ENCODE measurements around the gene KMO.

The KMO gene

GRCh38 chr1:241557031-241557430 lies 24.9 kb downstream of the KMO start:
- Histone ChIP-seq H3K4me2 (ENCODE audit: low read length, poor library complexity, severe bottlenecking) (no peak overlapping the region), H3K23ac (ENCODE audit: low read length in 2 of 2) (no peak overlapping the region), H3K27me3 (ENCODE audit: control insufficient read depth in 1 of 2, insufficient read depth in 1 of 2, low read length in 2 of 2) (no peaks in the 10 kb centered on the region), H3K18ac (ENCODE audit: low read depth in 1 of 2, low read length in 2 of 2) (no peak overlapping the region), H2BK12ac (ENCODE audit: low read length in 2 of 2) (no peak overlapping the region), H3K4ac (ENCODE audit: low read depth in 1 of 2, low read length in 2 of 2) (no peak overlapping the region), H3K36me3 (ENCODE audit: control insufficient read depth in 1 of 2, insufficient read depth in 2 of 2, low read depth in 1 of 2, low read length in 2 of 2) (no peaks in the 10 kb centered on the region), H4K8ac (ENCODE audit: low read length) (no peak overlapping the region), H2BK120ac (ENCODE audit: low read depth, low read length) (no peak overlapping the region), H2BK5ac (ENCODE audit: low read depth, low read length, poor library complexity, severe bottlenecking) (no peak overlapping the region), H3K4me1 (ENCODE audit: control insufficient read depth, insufficient read depth, low read depth, low read length) (peaks cover 1% of the 10 kb centered on the region), H2AK5ac (ENCODE audit: low read length, severe bottlenecking) (no peak overlapping the region), H3K4me3 (ENCODE audit: insufficient read depth in 1 of 2, low read depth in 1 of 2, low read length in 2 of 2) (no peak overlapping the region), H3K79me1 (replicated peaks; ENCODE audit: low read length, poor library complexity, severe bottlenecking) (no peaks in the 10 kb centered on the region), H2AFZ (ENCODE audit: low read depth, low read length) (no peak overlapping the region), H3K14ac (ENCODE audit: low read length in 2 of 2) (no peak overlapping the region), H4K91ac (ENCODE audit: low read length) (no peak overlapping the region), H3K9ac (ENCODE audit: low read length) (no peak overlapping the region), H2BK15ac (ENCODE audit: low read depth, poor library complexity, severe bottlenecking) (no peak overlapping the region), H3K27ac (ENCODE audit: low read length, poor library complexity, severe bottlenecking) (peak overlapping the region; percentile 100), H3K9me3 (ENCODE audit: control insufficient read depth, low read length) (no peaks in the 10 kb centered on the region)
- 83% methylated on average over 4 of the region's 5 CpGs for WGBS
- no peak for DNase-seq

- Histone ChIP-seq H3K27ac (ENCODE audit: low read length, poor library complexity, severe bottlenecking) (peak overlapping the region; percentile 100), H2AFZ (ENCODE audit: low read depth, low read length) (no peak overlapping the region), H2AK5ac (ENCODE audit: low read length, severe bottlenecking) (no peak overlapping the region), H3K4me2 (ENCODE audit: low read length, poor library complexity, severe bottlenecking) (no peak overlapping the region), H3K23ac (ENCODE audit: low read length in 2 of 2) (no peak overlapping the region), H4K8ac (ENCODE audit: low read length) (no peak overlapping the region), H3K9me3 (ENCODE audit: control insufficient read depth, low read length) (no peaks in the 10 kb centered on the region), H3K27me3 (ENCODE audit: control insufficient read depth in 1 of 2, insufficient read depth in 1 of 2, low read length in 2 of 2) (no peaks in the 10 kb centered on the region), H3K36me3 (ENCODE audit: control insufficient read depth in 1 of 2, insufficient read depth in 2 of 2, low read depth in 1 of 2, low read length in 2 of 2) (peaks cover 0 to 6% of the 10 kb centered on the region in 2 experiments), H2BK12ac (ENCODE audit: low read length in 2 of 2) (no peak overlapping the region), H3K79me1 (replicated peaks; ENCODE audit: low read length, poor library complexity, severe bottlenecking) (no peaks in the 10 kb centered on the region), H3K4me3 (ENCODE audit: insufficient read depth in 1 of 2, low read depth in 1 of 2, low read length in 2 of 2) (no peak overlapping the region), H2BK15ac (ENCODE audit: low read depth, poor library complexity, severe bottlenecking) (no peak overlapping the region), H3K14ac (ENCODE audit: low read length in 2 of 2) (no peak overlapping the region), H4K91ac (ENCODE audit: low read length) (no peak overlapping the region), H3K4me1 (ENCODE audit: control insufficient read depth, insufficient read depth, low read depth, low read length) (peaks cover 1% of the 10 kb centered on the region), H3K9ac (ENCODE audit: low read length) (no peak overlapping the region), H2BK5ac (ENCODE audit: low read depth, low read length, poor library complexity, severe bottlenecking) (peak overlapping the region; percentile 39), H3K4ac (ENCODE audit: low read depth in 1 of 2, low read length in 2 of 2) (no peak overlapping the region), H3K18ac (ENCODE audit: low read depth in 1 of 2, low read length in 2 of 2) (no peak overlapping the region), H2BK120ac (ENCODE audit: low read depth, low read length) (no peak overlapping the region)
- DNase-seq, result no peak
- 67% methylated on average over 4 of the region's 5 CpGs for WGBS
Measured at GRCh38 chr1:241557551-241558193, 25.5 kb downstream of the KMO start.

GRCh38 chr1:241560146-241560848 lies 28.1 kb downstream of the KMO start:
- H2BK120ac ChIP-seq (ENCODE audit: low read depth, low read length), result no peak overlapping the region
- WGBS, result 86% methylated on average over 4 of the region's 4 CpGs

GRCh38 chr1:241560849-241561187 lies 28.6 kb downstream of the KMO start:
- no peak overlapping the region for H3K4me3 ChIP-seq (ENCODE audit: insufficient read depth in 1 of 2, low read depth in 1 of 2, low read length in 2 of 2)
- no peak for DNase-seq
- H4K8ac ChIP-seq (ENCODE audit: low read length), result no peak overlapping the region
- peak overlapping the region; percentile 17 for H3K27ac ChIP-seq (ENCODE audit: low read length, poor library complexity, severe bottlenecking)
- peak overlapping the region; percentile 14 for H2AK5ac ChIP-seq (ENCODE audit: low read length, severe bottlenecking)
- no peak overlapping the region for H3K23ac ChIP-seq (ENCODE audit: low read length in 2 of 2)
- H3K79me1 ChIP-seq (replicated peaks; ENCODE audit: low read length, poor library complexity, severe bottlenecking), result no peaks in the 10 kb centered on the region
- H3K27me3 ChIP-seq (ENCODE audit: control insufficient read depth in 1 of 2, insufficient read depth in 1 of 2, low read length in 2 of 2), result no peaks in the 10 kb centered on the region
- H2BK5ac ChIP-seq (ENCODE audit: low read depth, low read length, poor library complexity, severe bottlenecking), result no peak overlapping the region
- peaks cover 0 to 6% of the 10 kb centered on the region in 2 experiments for H3K36me3 ChIP-seq (ENCODE audit: control insufficient read depth in 1 of 2, insufficient read depth in 2 of 2, low read depth in 1 of 2, low read length in 2 of 2)
- H4K91ac ChIP-seq (ENCODE audit: low read length), result no peak overlapping the region
- no peak overlapping the region for H3K18ac ChIP-seq (ENCODE audit: low read depth in 1 of 2, low read length in 2 of 2)
- H2BK12ac ChIP-seq (ENCODE audit: low read length in 2 of 2), result no peak overlapping the region
- H3K4me2 ChIP-seq (ENCODE audit: low read length, poor library complexity, severe bottlenecking), result no peak overlapping the region
- no peak overlapping the region for H2AFZ ChIP-seq (ENCODE audit: low read depth, low read length)
- peaks cover 1% of the 10 kb centered on the region for H3K4me1 ChIP-seq (ENCODE audit: control insufficient read depth, insufficient read depth, low read depth, low read length)
- H3K9ac ChIP-seq (ENCODE audit: low read length), result no peak overlapping the region
- no peak overlapping the region for H2BK15ac ChIP-seq (ENCODE audit: low read depth, poor library complexity, severe bottlenecking)
- no peak overlapping the region for H3K4ac ChIP-seq (ENCODE audit: low read depth in 1 of 2, low read length in 2 of 2)
- H2BK120ac ChIP-seq (ENCODE audit: low read depth, low read length), result no peak overlapping the region
- no peak overlapping the region for H3K14ac ChIP-seq (ENCODE audit: low read length in 2 of 2)
- 73% methylated on average over 3 of the region's 3 CpGs for WGBS
- H3K9me3 ChIP-seq (ENCODE audit: control insufficient read depth, low read length), result no peaks in the 10 kb centered on the region

More at GRCh38 chr1:241560146-241560848, 28.1 kb downstream of the KMO start:
- Histone ChIP-seq H3K9me3 (ENCODE audit: control insufficient read depth, low read length) (no peaks in the 10 kb centered on the region), H2BK12ac (ENCODE audit: low read length in 2 of 2) (no peak overlapping the region), H2AK5ac (ENCODE audit: low read length, severe bottlenecking) (no peak overlapping the region), H3K4me2 (ENCODE audit: low read length, poor library complexity, severe bottlenecking) (no peak overlapping the region), H3K79me1 (replicated peaks; ENCODE audit: low read length, poor library complexity, severe bottlenecking) (no peaks in the 10 kb centered on the region), H3K14ac (ENCODE audit: low read length in 2 of 2) (no peak overlapping the region), H3K9ac (ENCODE audit: low read length) (no peak overlapping the region), H3K23ac (ENCODE audit: low read length in 2 of 2) (no peak overlapping the region), H2BK15ac (ENCODE audit: low read depth, poor library complexity, severe bottlenecking) (no peak overlapping the region), H3K27me3 (ENCODE audit: control insufficient read depth in 1 of 2, insufficient read depth in 1 of 2, low read length in 2 of 2) (no peaks in the 10 kb centered on the region), H3K4me1 (ENCODE audit: control insufficient read depth, insufficient read depth, low read depth, low read length) (peaks cover 1% of the 10 kb centered on the region), H3K18ac (ENCODE audit: low read depth in 1 of 2, low read length in 2 of 2) (no peak overlapping the region), H3K4me3 (ENCODE audit: insufficient read depth in 1 of 2, low read depth in 1 of 2, low read length in 2 of 2) (no peak overlapping the region), H4K91ac (ENCODE audit: low read length) (no peak overlapping the region), H3K36me3 (ENCODE audit: control insufficient read depth in 1 of 2, insufficient read depth in 2 of 2, low read depth in 1 of 2, low read length in 2 of 2) (peaks cover 0 to 6% of the 10 kb centered on the region in 2 experiments), H3K4ac (ENCODE audit: low read depth in 1 of 2, low read length in 2 of 2) (no peak overlapping the region), H4K8ac (ENCODE audit: low read length) (no peak overlapping the region), H2BK5ac (ENCODE audit: low read depth, low read length, poor library complexity, severe bottlenecking) (peak overlapping the region; percentile 66), H3K27ac (ENCODE audit: low read length, poor library complexity, severe bottlenecking) (peak overlapping the region; percentile 54), H2AFZ (ENCODE audit: low read depth, low read length) (no peak overlapping the region)
- DNase-seq, result no peak

All from mesenchymal stem cell (in vitro differentiated cells and primary cell).